Activated naive CD4-positive, alpha-beta T cell treated with Interleukin-2 at 50 U/mL for 16 hours (primary cell): Measurements from ENCODE around the gene KCNJ6.

ENCODE experiments used
- DNase-seq: peaks from one replicate; pipeline ENCODE4 v3.0.0-alpha.2; 2020

The KCNJ6 gene

DNA sequence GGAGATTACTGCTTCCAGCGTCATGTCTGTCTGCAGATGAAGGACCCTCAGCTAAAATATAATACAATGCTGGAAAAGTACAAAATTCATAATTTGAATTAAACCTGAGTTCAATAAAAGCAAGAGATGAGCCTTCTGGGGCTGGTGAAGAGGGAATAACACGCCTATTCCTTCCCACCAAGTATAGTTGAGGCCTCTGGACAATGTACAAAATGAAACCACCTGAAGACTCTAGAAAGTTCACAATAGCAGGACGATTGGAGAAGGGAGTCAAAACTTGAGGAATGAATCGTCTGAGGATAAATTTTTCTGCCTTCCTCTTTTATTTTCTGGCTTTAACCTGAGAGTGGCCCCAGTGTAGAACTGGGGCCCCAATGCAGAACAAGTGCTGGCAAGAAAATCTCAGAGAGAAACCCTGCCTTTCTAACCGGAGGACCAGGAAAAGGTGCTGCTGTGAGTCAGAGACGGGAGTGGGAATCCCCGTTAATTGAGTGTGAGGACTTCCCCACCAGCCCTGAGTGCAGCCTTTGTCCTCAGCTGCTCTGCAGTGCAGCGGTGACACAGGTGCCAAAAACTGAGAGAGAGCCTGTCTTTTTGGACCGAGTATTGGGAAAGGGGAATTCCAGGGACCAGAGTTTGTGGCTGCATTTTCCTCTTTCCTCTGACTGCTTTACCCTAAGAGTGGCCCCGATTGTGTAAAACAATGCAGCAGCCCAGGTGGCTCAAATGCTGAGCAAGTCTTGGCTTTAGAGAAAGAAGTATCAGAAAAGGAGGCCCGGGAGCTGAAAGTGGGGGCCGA is 284.7 kb downstream of the KCNJ6 start:
- no peak for DNase-seq

DNA sequence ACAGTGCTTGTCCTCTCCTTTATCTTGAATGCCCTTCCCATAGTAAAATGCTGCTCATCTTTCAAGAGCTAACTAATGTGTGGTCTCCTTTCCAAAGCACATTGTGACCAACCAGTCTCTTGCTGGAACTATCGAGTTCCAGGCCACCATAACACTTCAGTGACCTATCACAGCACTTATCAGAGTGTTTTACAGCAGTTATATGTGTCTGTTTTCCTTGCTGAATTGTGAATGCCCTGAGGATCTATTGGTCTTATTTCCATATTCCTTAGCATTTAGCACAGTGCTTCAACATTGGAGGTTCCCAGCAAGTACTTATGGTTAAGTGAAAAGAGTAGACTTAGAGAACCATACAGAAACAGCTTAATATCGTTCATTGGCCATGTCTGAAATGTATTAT is 285.4 kb downstream of the KCNJ6 start:
- no peak for DNase-seq

DNA sequence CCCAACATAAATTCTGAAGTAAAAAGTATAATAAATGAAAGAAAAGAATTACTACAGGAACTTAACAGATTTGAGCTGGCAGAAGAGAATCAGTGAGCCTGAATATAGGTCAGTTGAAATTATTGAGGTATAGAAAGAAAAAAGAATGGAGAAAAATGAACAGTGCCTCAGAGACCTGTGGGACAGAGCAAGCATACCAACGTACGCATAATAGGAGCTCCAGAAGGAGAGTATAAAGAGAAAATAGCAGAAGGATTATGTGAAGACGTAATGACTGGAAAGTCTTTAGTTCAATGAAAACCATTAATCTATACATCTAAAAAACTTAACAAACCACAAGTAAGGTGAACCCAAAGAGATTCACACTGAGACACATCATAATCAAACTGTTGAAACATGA is 287.9 kb downstream of the KCNJ6 start:
- DNase-seq: no peak

DNA sequence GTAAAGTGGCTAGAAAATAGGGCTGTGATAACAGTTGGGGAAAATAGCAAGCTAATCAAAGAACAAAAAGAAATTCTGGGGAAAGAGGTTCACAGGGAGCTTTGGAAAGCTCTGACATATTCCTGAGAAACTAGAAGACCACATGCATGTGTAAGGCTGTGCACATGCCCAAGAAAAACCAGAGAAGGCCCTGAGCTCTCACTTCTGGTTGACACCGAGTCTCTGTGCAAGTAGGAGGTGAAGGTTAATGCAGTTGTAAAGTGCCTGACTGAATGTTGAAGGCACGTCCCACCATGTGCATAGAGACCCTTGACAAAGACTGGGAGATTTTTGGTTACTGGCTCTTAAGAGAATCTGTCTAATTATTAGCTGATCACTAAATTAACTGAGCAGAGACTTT is 288.7 kb downstream of the KCNJ6 start:
- no peak for DNase-seq

DNA sequence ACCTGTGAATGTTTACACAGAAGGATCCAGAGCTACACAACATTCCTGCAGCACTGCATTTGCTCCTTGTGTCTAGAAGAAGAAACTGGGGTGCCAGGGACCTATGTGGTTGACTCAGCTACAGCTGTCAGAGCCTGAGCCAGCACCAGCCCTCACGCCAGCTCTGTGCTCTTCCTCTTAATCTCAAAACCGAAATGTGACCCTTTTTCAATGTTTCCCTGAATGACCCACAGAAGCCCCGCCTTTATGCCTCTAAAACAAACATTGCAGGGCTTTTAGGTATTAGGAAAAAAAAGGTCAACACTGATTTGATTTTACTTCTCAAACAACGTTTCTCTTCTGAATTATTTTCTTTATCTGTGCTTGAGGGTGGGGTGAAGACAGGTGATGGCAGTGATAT is 289.2 kb downstream of the KCNJ6 start:
- DNase-seq: no peak

DNA sequence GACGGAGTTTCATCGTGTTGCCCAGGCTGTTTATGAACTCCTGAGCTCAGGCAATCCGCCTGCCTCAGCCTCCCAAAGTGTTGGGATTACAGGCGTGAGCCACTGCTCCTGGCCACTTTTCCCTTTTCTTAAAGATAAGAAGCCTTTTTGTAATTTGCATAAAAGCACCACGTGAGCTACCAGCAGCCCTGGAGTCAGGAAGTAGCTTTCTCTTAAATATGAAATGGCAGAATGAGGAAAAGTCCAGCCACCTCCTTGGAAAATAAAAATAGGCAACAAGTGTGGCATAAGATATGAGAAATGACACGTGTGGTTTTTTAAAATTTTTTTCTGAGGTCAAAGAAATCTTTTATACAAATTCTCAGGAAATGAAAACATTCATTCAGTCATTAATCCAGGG is 289.9 kb downstream of the KCNJ6 start:
- no peak for DNase-seq

DNA sequence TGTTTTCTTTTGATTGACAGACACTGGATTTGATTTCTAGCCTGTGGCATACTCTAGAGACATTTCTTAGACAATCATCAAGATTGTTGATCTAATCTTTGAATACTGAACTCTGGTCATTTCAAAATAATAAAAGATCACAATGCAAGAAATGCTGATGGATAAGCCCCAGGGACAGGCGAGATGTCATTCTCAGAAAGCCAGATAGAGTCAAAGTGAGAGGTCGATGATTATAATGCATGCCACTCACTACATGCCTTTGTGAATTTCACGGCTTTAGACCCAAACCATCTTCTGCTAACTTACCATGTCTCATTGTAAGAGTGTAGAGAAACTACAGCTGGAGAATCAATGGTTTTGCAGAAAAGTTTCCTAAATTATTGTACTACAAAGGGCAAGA is 292.6 kb downstream of the KCNJ6 start:
- no peak for DNase-seq

DNA sequence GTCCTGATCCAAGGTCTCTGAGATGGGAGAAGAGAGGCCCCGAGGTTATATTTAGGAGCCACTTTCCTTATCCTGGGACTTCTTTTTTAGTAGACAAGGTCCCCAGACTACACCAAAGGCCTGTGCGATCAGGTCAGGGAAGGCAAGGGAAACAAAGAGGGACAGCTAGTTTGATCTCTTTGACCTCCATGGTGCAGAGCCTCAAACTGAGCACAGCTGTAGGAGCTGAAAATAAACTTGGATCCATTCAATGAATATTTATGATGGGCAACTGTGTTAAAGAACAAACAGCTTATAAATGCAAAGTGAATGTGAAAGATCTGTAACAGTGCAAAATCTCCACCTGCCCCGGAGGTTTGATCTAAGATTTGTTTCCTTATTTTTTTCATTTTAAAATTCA is 293.1 kb downstream of the KCNJ6 start:
- no peak for DNase-seq

DNA sequence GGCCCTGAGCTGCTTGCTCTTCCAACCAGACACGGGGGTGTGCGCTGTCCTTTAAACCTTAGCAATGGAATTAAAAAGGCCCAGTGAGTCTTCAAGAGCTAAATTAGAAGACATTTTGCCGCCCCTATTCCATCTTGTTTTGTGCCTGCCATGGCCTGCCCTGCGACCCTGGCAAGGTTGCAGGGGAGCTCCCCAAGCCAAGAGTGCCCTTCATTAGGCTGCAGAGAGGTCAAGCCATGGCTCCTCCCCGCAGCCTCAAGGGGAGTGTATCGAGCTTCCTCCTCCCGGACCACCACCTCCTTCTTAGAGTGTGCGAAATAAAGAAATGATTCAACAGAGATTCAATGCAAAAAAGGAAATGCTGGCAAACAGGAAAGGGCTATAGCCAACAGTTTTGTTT is 293.5 kb downstream of the KCNJ6 start:
- no peak for DNase-seq

DNA sequence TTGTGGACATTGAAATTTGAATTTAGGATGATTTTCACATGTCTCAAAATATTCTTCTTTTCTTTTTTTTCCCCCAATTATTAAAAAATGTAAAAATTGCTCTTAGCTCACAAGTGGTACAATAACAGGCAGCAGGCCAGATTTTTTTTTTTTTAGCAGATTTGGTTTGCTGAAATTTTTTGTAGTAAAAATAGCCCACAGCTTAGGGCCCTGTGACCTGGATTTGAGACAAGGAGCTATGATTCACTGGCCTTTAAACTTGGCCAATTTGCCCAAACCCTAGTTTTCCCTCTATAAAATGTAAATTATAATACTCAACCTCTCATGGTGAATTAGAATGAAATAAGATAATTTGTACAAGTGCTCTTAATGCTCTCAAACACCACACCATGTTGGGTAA is 295.9 kb downstream of the KCNJ6 start:
- no peak for DNase-seq

DNA sequence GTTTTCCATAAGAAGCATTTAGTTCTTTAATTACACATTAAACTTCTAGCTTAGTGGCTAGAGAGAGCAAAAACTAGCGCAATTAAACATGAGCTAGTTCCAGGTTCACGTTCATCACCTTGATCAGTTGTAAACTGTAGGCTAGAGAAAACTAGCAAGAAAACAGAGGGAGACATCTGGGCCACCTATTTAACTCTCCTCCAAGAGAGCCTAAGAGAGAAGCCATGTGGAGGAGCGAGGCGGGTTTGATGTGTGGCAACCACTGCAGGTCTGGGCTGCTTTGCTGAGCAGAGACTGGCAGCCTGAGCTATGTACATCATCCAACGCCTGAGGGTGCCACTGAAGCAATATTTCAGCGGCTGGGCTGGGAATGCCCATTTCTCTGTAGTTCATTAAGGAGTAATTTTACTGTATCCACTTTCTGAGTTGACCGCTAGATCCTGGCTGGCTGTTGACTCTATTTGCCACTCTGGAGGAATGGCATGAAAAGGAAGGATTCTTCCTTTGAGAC is 296.7 kb downstream of the KCNJ6 start:
- DNase-seq: no peak

DNA sequence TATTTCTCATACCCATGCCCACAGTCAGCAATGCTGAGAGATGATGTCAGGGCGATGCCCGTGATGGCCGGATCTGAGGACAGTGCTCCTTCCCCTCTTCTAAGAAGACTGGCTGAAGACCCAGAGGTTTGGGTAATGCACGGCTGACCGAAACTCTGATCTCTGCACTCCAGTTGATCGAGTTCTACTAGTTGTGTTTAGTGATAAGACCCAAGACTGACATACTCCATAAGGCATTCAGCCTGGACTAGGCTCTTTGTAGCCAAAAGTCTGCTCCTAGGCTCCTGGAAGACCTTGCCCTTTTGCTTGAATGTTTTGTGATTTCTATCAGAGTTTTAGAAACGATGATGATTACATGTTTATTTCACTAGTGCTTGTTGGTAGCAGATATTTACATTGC is 298.2 kb downstream of the KCNJ6 start:
- DNase-seq: no peak

DNA sequence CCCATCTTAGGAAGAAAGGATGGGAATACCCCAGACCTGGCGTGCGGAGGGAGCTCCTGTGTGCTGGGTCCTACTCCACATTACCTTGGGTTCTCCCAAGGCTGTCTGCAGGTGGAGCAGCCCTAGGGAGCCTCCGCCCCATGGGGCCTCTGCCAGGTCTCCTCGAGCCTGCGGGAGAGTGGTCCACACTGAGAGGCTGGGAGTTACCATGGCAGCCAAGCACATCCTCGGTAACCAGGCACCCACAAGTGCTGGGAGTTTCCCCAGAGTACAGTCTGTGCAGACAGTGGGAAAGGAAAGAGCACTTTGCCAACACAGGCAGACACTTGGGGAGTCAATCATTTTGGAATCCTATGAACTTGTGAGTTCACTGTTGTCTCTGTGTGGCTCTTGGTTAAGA is 300.3 kb downstream of the KCNJ6 start:
- DNase-seq: no peak

DNA sequence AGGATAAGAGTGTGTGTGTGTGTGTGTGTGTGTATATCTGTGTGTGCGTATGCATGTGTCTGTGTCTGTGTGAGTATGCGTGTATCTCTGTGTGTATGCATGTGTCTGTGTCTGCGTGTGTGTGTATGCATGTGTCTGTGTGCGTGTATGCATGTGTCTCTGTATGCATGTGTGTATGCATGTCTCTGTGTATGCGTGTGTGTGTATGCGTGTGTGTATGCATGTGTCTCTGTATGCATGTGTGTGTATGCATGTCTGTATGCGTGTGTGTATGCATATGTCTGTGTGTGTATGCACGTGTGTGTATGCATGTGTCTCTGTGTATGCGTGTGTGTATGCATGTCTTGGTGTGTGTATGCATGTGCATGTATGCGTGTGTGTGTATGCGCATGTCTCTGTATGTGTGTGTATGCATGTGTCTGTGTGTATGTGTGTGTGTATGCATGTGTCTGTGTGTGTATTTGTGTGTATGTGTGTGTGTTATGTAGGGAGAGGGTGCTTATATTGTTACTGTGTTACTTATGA is 301.8 kb downstream of the KCNJ6 start:
- DNase-seq: no peak

DNA sequence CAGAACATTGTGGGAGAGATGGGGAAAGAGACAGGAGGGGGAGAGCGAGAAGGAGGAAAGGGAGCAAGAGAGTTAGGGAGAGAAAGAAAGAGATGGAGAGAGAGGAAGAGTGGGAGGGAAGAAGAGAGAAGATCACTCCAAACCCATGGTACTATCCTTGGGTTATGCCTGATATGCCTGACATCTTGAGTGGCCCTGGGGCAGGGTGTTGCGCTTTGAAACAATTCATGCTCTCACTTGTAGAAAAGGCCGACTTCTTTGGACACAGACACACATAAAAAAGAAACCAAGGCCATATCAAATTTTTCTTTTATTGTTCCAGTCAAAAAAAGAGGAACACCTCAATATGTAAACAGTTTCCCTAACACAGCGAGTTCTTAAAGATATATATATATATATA is 309.2 kb downstream of the KCNJ6 start:
- DNase-seq: no peak

DNA sequence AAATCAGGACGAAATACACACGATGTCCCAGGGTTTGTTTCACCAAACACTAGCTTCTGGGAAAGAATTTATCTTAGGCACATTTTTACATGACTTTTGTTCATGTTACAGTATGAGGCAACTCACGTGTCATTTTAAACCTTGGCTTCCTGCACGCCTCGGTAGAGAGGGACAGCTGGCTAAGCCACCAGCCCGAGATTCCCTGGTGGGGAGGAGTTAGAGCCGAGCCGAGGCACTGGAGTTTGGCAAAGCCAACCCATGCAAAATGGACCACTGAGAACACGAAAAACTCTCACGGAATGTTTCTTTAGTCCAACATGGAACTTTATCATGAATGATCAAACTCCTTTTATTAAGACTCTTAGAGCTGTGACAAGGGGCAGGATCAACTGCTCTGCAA is 309.7 kb downstream of the KCNJ6 start:
- DNase-seq: no peak

DNA sequence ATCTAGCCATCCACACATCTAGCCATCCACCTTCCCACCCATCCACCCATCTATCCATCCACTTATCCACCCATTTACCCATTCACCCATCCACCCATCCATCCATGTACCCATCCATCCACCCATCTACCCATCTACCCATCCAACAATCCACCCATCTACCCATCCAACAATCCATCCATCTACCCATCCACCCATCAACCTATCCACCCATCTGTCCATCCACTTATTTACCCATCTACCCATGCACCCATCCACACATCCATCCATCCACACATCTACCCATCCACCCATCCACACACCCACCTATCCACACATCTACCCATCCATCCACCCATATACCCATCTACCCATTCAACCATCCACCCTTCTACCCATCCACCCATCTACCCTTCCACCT is 311.3 kb downstream of the KCNJ6 start:
- no peak for DNase-seq

DNA sequence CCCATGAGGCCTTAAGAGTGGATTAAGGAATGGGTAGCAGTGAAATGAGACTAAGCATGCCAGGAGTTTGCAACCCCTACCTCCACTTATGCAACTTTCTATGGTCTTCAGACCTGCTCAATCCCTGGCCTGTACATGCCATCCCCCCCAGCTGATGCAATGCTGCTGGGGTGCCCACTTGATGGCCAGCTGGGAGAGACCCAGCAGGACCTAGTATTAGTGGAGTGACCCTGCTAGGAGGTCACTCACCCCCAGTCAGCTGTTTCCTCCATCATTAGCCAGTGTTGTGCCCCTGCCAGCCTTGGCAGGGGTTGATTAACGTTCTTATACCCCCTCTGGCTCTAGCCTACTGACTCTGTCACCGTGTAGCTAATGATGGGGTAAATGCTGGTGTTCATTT is 313.1 kb downstream of the KCNJ6 start:
- DNase-seq: no peak

DNA sequence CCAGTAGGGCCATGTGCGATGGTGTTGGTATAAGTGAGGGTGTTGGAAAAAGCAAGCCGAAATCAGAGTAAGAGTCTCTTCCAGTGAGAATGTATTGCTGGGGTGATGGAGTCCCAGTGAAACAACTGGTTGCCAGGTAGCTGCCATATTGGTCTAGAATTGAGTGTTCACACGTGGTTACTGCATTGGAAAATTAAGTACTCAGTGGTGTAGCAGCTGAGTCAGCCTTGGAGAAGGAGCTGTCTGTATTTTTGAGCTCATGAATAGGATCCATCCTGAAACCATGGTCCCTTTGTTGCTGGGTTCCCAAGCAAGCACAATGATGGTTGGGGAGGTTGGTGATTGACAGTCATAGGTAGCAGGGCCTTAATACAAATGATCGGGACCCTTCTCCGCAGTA is 314.3 kb downstream of the KCNJ6 start:
- no peak for DNase-seq

DNA sequence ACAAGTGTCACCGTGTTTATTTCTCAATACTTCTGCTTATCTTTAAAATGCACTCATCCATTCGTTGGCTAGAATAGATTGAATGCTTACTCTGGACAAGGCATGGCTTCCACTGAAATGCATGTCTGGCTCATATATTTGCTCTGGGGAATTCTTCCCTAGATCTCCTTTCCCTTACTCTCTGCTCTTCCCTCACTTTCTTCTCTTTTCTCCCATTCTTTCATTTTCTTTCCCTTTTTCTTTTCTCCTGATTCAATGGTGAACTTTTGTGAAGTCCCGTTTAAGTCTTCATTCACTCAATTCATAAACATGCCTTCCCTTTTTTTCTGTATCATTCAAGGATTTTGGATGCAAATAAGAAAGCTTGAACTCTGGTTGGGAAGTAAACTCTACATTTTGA is 315.2 kb downstream of the KCNJ6 start:
- DNase-seq: no peak

DNA sequence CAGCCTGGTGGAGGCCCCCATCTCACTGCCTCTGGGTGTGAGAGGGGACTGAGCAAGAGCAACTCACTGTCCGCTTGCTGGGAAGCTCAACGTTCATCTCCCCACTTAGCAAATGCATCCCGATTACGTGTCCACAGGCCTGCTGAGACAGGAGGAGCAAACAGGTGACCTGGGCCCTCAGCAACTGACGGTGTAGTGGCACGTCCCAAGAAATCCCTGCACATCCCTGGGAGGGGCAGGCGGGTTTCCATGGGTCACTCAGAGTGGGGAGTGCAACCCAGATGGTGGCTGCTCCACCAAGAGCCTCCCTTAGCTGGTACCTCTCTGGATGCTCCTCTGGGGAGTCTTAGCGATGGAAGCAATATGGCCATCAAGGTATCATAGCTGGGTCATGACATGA is 320.3 kb downstream of the KCNJ6 start:
- no peak for DNase-seq

DNA sequence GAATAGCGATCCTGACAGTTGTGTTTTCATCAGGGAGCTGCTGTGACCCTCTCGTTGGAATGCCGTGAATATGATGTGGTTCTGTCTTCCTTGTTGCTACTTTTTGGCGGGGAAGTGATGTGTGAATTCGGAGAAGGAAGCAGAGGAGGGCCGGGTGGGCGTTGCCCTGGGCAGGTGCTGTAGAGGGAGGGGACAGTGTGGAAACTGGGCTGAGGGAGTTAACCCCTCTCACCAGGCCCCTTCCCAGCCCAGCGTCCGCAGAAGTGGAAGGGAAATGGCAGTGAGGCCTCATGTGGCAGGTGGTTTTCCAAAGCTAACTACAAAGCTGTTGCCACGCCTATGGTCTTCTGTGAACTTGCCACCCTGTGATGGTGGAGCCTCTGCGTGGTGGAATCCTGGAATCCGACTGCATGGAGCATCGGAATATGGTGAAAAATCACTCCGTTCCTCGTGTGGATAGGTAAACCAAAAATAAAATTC is 321.7 kb downstream of the KCNJ6 start:
- no peak for DNase-seq

DNA sequence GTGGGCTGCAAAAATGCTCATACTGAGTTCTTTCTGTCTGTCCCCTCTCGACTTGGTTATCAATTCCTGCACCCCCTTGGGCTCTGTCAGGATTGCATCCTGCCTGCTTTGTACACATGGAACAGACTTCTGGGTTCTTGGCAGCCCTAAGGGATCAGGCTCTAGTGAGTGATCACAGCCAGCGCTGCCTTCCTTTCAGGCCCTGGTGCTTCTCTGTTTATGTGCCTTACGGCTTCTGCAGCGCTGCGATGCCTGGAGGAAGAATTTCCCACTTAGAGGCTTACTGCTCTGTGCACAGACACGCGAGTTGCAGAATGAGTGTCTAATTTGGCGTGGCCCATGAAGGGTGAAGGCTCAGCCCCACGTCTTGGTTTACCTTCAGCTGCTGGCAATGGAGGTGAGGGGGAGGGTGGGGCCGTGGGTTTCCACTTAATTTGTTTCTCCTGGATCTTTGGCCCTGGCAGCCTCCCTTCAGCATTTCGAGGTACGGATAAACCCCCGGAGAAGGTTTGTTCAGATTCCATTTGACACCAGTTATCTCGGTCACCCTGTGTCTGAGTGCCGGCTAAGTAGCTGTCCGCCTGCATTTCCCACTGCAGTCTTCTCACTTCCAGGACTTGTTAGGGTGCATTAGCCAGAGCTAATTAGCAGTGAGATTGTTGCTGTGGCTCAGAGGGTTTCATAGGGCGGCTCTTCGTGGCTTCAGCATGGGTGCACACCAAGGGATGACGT is 322.4 kb downstream of the KCNJ6 start:
- no peak for DNase-seq

DNA sequence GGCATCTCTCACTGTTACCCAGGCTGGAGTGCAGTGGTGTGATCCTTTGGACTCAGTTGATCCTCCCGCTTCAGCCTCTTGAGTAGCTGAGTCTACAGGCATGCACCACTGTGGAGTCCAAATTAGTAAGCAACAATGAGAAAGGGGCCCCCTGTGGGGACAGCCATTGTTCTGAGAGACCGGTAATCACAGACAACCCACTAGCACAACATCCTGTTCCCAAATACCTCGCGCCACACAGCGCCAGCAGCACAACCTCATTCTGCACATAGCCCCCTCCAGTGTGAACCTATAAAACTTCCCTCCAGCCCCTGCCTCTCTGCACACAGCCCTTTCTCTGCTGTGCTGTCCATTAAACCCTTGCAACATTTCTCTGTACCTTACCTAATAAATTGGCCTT is 323.2 kb downstream of the KCNJ6 start:
- DNase-seq: no peak
